Psoas muscle (tissue), 8 donors: ENCODE measurements around the gene PCDHGA5. TPM values are rescaled to one million over a fixed set of nuclear protein-coding genes. Genes with fewer than 3 reads are reported as not detected.

Source experiments
- ATAC-seq, 4 donors: fragments of 200-7000 bp; cut with Tn5 transposase; one replicate each; pipeline ENCODE4 v1.9.1; 2020; ENCODE audit warnings: moderate library complexity in 3 of 4, mild to moderate bottlenecking in 2 of 4
- DNase-seq, 2 donors: peaks; one replicate each; pipeline ENCODE4 v3.0.0-alpha.2; 2020
- H3K27ac ChIP-seq: fragments of 200-600 bp; one replicate; pipeline ENCODE4 v1.8.0; 2022
- H3K27me3 ChIP-seq, 3 donors: fragments of 200-600 bp in 1 of 3; one replicate each; pipeline versions ENCODE4 v1.6.1 to v1.8.0; 2013 to 2022; ENCODE audit warnings: low read length in 2 of 3, mild to moderate bottlenecking in 2 of 3, moderate library complexity in 1 of 3; ENCODE audit not compliant: insufficient read depth in 3 of 3
- H3K36me3 ChIP-seq, 2 donors: fragments of 200-600 bp in 1 of 2; one replicate each; pipeline versions ENCODE4 v1.6.1 to v1.8.0; 2013 to 2022; ENCODE audit warnings: low read depth in 1 of 2, mild to moderate bottlenecking in 1 of 2, moderate library complexity in 1 of 2; ENCODE audit not compliant: insufficient read depth in 1 of 2
- H3K4me1 ChIP-seq: fragments of 200-600 bp; one replicate; pipeline ENCODE4 v1.8.0; 2022
- H3K4me3 ChIP-seq: fragments of 200-600 bp; one replicate; pipeline ENCODE4 v1.8.0; 2022; ENCODE audit warnings: mild to moderate bottlenecking
- H3K9me3 ChIP-seq: fragments of 200-600 bp; one replicate; pipeline ENCODE4 v1.8.0; 2022
- WGBS, 3 donors: extraction: QIAGEN DNeasy Blood & Tissue Kit; methylation state at CpG; one replicate each; pipeline versions ENCODE4 v1.1.6 to v1.1.7; 2013; 5-methylcytosine and 5-hydroxymethylcytosine counted together
- intact Hi-C, 2 donors: fragments of 100-400 bp; cut with DNase I; formaldehyde crosslinking; loops; one replicate each; pipeline versions ENCODE4 v1.11.0 to v1.14.2; 2022
- polyA plus RNA-seq, 3 donors: library from polyadenylated mRNA; stranded (reverse); fragments of 200-250 nt; gene quantifications; one replicate each; pipeline ENCODE4 v1.2.3, GENCODE V29; 2013
- total RNA-seq, 4 donors: library from RNA; stranded (reverse); fragmentation: NEBNext Ultra II Directional in 2 of 4; extraction: Animal tissue kit (Norgen Biotek cat#: 25700) in 2 of 4; gene quantifications; one replicate each; pipeline versions ENCODE4 v1.2.1 to v1.2.4, GENCODE V29; 2021 to 2023
- TF ChIP-seq, protein P1 (sequence below): fragments of 200-600 bp; IDR thresholded peaks from one replicate; pipeline ENCODE4 v1.8.0; 2022; ENCODE audit warnings: antibody characterized with exemption
- donor health status: healthy with polysubstance abuse.
- donor health status: DM: no; HTN: no; CAD: no; lungs with moderate emphysema.
- donor health status: Bipolar disorder and iron deficiency.
- donor health status: healthy.
- donor health status: DM: yes; HTN: yes; CAD: no.
- donor health status: DM: no; HTN: no; CAD: no.
- donor health status: DM: no; HTN: no; CAD: no.
- donor health status: DM: yes; HTN: yes; CAD: no.

The PCDHGA5 gene
- total and polyA plus RNA-seq, 7 donors: 0.07 to 2.0 (median 0.84) TPM

DNA sequence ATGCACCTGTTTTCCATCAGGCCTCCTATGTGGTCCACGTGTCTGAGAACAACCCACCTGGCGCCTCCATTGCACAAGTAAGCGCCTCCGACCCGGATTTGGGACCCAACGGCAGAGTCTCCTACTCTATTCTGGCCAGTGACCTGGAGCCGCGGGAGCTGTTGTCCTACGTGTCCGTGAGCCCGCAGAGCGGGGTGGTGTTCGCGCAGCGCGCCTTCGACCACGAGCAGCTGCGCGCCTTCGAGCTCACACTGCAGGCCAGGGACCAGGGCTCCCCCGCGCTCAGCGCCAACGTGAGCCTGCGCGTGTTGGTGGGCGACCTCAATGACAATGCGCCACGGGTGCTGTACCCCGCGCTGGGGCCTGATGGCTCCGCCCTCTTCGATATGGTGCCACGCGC, 12.4 kb upstream of the PCDHGA5 start:
- Histone ChIP-seq H3K27me3 (peaks cover 0 to 43% (median 8%) of the 10 kb centered on the region in 3 donors), H3K4me1 (no peaks in the 10 kb centered on the region), H3K27ac (no peak overlapping the region), H3K4me3 (no peak overlapping the region), H3K9me3 (peaks cover 7% of the 10 kb centered on the region), H3K36me3 (no peaks in the 10 kb centered on the region)
- intact Hi-C loops: no loop called here
- ATAC-seq: no peak
- no peak for DNase-seq
- WGBS, 3 donors: 35 to 40% (median 35%) methylated on average over 30 to 34 of the region's 36 CpGs
- TF ChIP-seq, protein P1, sequence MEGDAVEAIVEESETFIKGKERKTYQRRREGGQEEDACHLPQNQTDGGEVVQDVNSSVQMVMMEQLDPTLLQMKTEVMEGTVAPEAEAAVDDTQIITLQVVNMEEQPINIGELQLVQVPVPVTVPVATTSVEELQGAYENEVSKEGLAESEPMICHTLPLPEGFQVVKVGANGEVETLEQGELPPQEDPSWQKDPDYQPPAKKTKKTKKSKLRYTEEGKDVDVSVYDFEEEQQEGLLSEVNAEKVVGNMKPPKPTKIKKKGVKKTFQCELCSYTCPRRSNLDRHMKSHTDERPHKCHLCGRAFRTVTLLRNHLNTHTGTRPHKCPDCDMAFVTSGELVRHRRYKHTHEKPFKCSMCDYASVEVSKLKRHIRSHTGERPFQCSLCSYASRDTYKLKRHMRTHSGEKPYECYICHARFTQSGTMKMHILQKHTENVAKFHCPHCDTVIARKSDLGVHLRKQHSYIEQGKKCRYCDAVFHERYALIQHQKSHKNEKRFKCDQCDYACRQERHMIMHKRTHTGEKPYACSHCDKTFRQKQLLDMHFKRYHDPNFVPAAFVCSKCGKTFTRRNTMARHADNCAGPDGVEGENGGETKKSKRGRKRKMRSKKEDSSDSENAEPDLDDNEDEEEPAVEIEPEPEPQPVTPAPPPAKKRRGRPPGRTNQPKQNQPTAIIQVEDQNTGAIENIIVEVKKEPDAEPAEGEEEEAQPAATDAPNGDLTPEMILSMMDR: no peak

DNA sequence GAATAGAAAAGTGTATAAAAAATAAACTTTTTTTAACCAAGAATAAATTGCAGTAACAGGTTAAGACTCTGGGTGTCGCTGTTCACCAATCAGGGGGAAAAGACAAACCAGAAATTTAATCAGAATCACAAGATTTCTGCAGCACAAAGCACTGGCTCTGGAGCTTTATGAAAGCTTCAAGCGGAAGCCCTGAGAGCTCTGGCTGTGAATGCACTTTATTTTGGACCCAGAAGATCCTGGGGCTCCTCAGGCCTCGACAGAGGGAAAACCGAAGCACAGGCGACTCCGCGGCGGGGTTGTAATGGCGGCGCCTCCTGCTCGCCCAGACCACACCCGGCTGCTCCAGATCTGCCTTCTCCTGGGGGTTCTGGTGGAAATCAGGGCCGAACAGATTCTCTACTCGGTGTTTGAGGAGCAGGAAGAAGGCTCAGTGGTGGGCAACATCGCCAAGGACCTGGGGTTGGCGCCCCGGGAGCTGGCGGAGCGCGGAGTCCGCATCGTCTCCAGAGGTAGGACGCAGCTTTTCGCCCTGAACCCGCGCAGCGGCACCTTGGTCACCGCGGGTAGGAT, 9.0 kb upstream of the PCDHGA5 start, which contains the start of gene PCDHGA4:
Gene PCDHGA4, plus strand, starts transcription at position 122 of the 570 bp plus-strand sequence. Its CDS starts 87 bp downstream, at position 209.
- DNase-seq (peak in 1 of 2 donors; percentile 44), ATAC-seq (peak in 3 of 4 donors; percentile 23 to 68 (median 55))
- intact Hi-C loops: no loop called here
- Histone ChIP-seq H3K36me3 (no peaks in the 10 kb centered on the region), H3K27me3 (peaks cover 0 to 57% (median 9%) of the 10 kb centered on the region in 3 donors), H3K27ac (no peak within 1 kb of the TSS), H3K4me1 (no peaks in the 10 kb centered on the region), H3K4me3 (peak within 1 kb of the TSS; percentile 59), H3K9me3 (peaks cover 14% of the 10 kb centered on the region)
- 19% methylated on average over 29 of the region's 29 CpGs for WGBS, 3 donors
- TF ChIP-seq, protein P1: peak; percentile 43

DNA sequence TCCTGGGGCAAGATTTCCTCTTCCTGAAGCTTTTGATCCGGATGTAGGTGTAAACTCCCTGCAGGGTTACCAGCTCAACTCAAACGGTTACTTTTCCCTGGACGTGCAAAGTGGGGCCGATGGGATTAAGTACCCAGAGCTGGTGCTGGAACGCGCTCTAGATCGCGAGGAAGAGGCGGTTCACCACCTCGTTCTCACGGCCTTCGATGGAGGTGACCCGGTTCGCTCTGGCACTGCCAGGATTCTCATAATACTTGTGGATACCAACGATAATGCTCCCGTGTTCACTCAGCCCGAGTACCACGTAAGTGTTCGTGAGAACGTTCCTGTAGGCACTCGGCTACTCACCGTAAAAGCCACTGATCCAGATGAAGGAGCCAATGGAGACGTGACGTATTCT, 8.3 kb upstream of the PCDHGA5 start:
- Histone ChIP-seq H3K27ac (no peak overlapping the region), H3K4me3 (peak overlapping the region; percentile 59), H3K36me3 (no peaks in the 10 kb centered on the region), H3K27me3 (peaks cover 0 to 59% (median 11%) of the 10 kb centered on the region in 3 donors), H3K4me1 (no peaks in the 10 kb centered on the region), H3K9me3 (peaks cover 16% of the 10 kb centered on the region)
- peak in 1 of 4 donors; percentile 36 for ATAC-seq
- TF ChIP-seq, protein P1: no peak
- WGBS, 3 donors: 49 to 55% (median 52%) methylated on average over 24 of the region's 24 CpGs
- no peak for DNase-seq
- intact Hi-C loops: no loop called here

DNA sequence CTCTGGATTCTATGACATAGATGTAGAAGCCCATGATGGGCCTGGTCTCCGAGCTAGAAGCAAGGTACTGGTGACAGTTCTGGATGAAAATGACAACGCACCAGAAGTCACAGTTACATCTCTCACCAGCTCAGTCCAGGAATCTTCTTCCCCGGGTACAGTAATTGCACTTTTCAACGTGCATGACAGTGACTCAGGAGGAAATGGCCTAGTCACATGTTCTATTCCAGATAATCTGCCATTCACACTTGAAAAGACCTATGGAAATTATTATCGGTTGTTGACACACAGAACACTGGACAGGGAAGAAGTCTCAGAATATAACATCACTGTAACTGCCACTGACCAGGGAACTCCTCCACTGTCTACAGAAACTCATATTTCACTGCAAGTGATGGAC, 7.8 kb upstream of the PCDHGA5 start:
- Histone ChIP-seq H3K4me1 (no peaks in the 10 kb centered on the region), H3K36me3 (no peaks in the 10 kb centered on the region), H3K9me3 (peaks cover 20% of the 10 kb centered on the region), H3K27me3 (peaks cover 0 to 59% (median 13%) of the 10 kb centered on the region in 3 donors), H3K27ac (no peak overlapping the region), H3K4me3 (peak overlapping the region; percentile 59)
- TF ChIP-seq, protein P1: no peak
- intact Hi-C loops: no loop called here
- no peak for DNase-seq
- ATAC-seq: no peak
- 68 to 77% (median 74%) methylated on average over 5 of the region's 5 CpGs for WGBS, 3 donors
